HL-60 (cell line): ENCODE measurements around the gene WWP2.

Source experiments
- DNase-seq, 2 experiments: peaks; one replicate each; pipeline ENCODE4 v3.0.0-alpha.2; 2010 to 2020; ENCODE audit warnings: low read depth in 1 of 2, low spot score in 1 of 2
- H3K27ac ChIP-seq: fragments of 250-450 bp; sonication (Bioruptor Pico); replicated peaks from 2 replicates; pipeline ENCODE4 v1.5.1; 2020; ENCODE audit warnings: mild to moderate bottlenecking, moderate library complexity
- H3K27me3 ChIP-seq: fragments of 250-450 bp; sonication (Bioruptor Pico); 2 replicates; pipeline ENCODE4 v1.5.1; 2021; ENCODE audit warnings: mild to moderate bottlenecking, moderate library complexity; ENCODE audit not compliant: insufficient read depth, poor library complexity, severe bottlenecking
- H3K4me3 ChIP-seq: replicated peaks from 2 replicates; pipeline ENCODE4 v1.5.1; 2011; ENCODE audit warnings: mild to moderate bottlenecking, control low read depth, low read length; ENCODE audit not compliant: insufficient read depth
- GABPA ChIP-seq: IDR thresholded peaks from 2 replicates; pipeline ENCODE4 v1.6.1; 2012; ENCODE audit warnings: low read depth
- POLR2AphosphoS5 ChIP-seq: IDR thresholded peaks from 2 replicates; pipeline ENCODE4 v1.6.1; 2012; ENCODE audit warnings: low read depth
- REST ChIP-seq: IDR thresholded peaks from 2 replicates; pipeline ENCODE4 v1.6.1; 2012; ENCODE audit warnings: low read depth; ENCODE audit not compliant: insufficient replicate concordance
- SPI1 ChIP-seq: IDR thresholded peaks from 2 replicates; pipeline ENCODE4 v1.6.1; 2012; ENCODE audit warnings: low read depth, mild to moderate bottlenecking, borderline replicate concordance
- TF ChIP-seq, protein P1 (sequence below): IDR thresholded peaks from one replicate; pipeline ENCODE4 v1.5.1; 2011; ENCODE audit warnings: low read length, control low read depth, inconsistent platforms; ENCODE audit not compliant: insufficient read depth

Gene WWP2

GRCh38 chr16:69839240-69839688, 77.1 kb downstream of the WWP2 start:
- no peak overlapping the region for H3K27ac ChIP-seq
- no peak for DNase-seq
- no peak for TF ChIP-seq SPI1
- TF ChIP-seq POLR2AphosphoS5, result no peak
- no peak for TF ChIP-seq GABPA
- TF ChIP-seq, protein P1, sequence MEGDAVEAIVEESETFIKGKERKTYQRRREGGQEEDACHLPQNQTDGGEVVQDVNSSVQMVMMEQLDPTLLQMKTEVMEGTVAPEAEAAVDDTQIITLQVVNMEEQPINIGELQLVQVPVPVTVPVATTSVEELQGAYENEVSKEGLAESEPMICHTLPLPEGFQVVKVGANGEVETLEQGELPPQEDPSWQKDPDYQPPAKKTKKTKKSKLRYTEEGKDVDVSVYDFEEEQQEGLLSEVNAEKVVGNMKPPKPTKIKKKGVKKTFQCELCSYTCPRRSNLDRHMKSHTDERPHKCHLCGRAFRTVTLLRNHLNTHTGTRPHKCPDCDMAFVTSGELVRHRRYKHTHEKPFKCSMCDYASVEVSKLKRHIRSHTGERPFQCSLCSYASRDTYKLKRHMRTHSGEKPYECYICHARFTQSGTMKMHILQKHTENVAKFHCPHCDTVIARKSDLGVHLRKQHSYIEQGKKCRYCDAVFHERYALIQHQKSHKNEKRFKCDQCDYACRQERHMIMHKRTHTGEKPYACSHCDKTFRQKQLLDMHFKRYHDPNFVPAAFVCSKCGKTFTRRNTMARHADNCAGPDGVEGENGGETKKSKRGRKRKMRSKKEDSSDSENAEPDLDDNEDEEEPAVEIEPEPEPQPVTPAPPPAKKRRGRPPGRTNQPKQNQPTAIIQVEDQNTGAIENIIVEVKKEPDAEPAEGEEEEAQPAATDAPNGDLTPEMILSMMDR, result no peak
- no peak for TF ChIP-seq REST
- H3K4me3 ChIP-seq, result no peak overlapping the region
- H3K27me3 ChIP-seq, result no peaks in the 10 kb centered on the region

DNA sequence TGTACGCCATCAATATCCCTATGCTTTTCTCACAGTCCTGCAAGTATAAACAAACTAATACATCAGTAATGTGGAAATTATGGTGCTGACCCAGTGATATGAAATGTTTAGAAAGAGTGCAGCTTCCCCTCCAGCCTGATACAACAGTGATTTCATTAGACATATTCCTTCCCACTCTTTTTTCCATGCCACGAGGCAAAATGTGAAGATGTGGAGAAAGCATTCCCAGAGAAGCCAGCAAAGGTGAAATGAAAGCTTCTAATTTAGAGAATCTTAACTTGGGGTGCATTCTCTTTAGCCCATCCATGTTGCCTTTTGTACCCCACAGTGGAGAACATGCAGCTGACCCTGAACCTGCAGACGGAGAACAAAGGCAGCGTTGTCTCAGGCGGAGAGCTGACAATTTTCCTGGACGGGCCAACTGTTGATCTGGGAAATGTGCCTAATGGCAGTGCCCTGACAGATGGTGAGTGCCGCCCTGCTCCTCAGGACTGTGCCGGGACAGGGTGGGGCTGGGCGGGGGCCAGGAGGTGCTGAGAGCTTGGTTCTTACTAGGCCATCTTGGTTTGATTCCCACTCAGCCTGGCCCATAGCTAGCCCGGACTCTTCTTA, 77.8 kb downstream of the WWP2 start:
- Histone ChIP-seq H3K27ac (no peak overlapping the region), H3K27me3 (no peaks in the 10 kb centered on the region), H3K4me3 (no peak overlapping the region)
- DNase-seq, result no peak
- TF ChIP-seq SPI1, result no peak
- TF ChIP-seq REST, result no peak
- TF ChIP-seq GABPA, result no peak
- no peak for TF ChIP-seq POLR2AphosphoS5
- TF ChIP-seq, protein P1, result no peak

DNA sequence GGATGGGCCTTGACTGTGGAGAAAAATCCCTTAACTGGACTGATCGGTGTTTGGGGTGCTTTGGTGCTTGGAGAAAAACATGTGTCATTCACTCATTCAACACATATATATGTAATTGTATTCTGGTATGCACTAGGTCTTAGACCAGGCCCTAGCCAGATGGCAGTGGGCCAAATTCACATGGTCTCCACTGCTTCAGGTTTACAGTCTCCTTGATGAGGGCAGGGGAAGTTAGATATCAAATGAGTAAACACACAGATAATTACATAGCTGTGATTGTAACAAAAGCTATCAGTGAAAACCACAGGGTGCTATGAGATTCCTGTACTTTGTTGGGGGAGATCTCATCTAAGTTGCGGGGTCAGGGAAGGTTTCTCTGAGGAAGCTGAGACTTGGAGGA, 78.8 kb downstream of the WWP2 start:
- Histone ChIP-seq H3K27ac (no peak overlapping the region), H3K27me3 (no peaks in the 10 kb centered on the region), H3K4me3 (no peak overlapping the region)
- TF ChIP-seq GABPA, result no peak
- no peak for DNase-seq

DNA sequence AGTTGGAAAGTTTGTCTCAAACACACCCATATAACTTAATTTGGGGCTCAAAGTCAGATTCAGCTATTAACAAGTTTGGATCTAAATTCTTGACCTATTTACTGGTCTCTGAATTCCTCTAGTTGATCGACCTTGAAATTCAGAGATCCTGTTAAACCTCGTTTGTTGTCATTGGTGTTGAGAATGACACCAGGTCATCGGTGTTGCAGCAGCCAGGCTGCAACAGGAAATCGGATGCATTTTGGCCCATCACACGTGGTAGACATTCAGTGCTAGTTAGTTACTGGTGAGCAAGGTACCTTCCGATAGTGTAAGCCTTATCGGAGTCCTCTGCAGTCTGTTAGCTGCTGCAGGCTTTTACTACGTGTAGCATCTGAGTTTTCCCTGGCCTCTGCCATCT, 82.3 kb downstream of the WWP2 start:
- H3K27ac ChIP-seq, result no peak overlapping the region
- H3K27me3 ChIP-seq, result no peaks in the 10 kb centered on the region
- TF ChIP-seq SPI1 (no peak), POLR2AphosphoS5 (no peak), REST (no peak), GABPA (no peak)
- TF ChIP-seq, protein P1, result no peak
- no peak for DNase-seq
- H3K4me3 ChIP-seq, result no peak overlapping the region
